ENCODE data around the gene ANKFN1. TPM values are rescaled to one million over a fixed set of nuclear protein-coding genes. Genes with fewer than 3 reads are reported as not detected.

The ANKFN1 gene
- total RNA-seq, 1 experiment from 2014 or later = 0.49 TPM

GRCh38 chr17:56297184-56297583 is 143.9 kb downstream of the ANKFN1 start:
- Mint-ChIP-seq H3K4me3 (ENCODE audit: unreplicated experiment) (no peak overlapping the region), H3K27me3 (ENCODE audit: insufficient read depth, unreplicated experiment) (no peaks in the 10 kb centered on the region), H3K4me1 (ENCODE audit: insufficient read depth, unreplicated experiment) (peaks cover 8% of the 10 kb centered on the region), H3K36me3 (ENCODE audit: insufficient read depth, unreplicated experiment) (no peaks in the 10 kb centered on the region), H3K27ac (ENCODE audit: low read depth, unreplicated experiment) (no peak overlapping the region), H3K9me3 (ENCODE audit: unreplicated experiment) (no peaks in the 10 kb centered on the region)
- ChIA-PET POLR2A (no interaction called here), CTCF (interaction anchor here (0.9 kb wide), 1 partner anchor 20 kb away, joined by 3 read pairs; no protein-coding TSS in a partner anchor)
- intact Hi-C loops (cut with micrococcal nuclease) = no loop called here
- TF ChIP-seq CTCF (IDR thresholded peaks at IDR 0.05; ENCODE audit: unreplicated experiment) = no peak
- BruUV-seq (replicated peaks) = no TSS peak
- DNase-seq (ENCODE audit: unreplicated experiment) = no peak

GRCh38 chr17:56298846-56299245 is 145.6 kb downstream of the ANKFN1 start:
- H3K27ac Mint-ChIP-seq (ENCODE audit: low read depth, unreplicated experiment) = no peak overlapping the region
- no peaks in the 10 kb centered on the region for H3K36me3 Mint-ChIP-seq (ENCODE audit: insufficient read depth, unreplicated experiment)
- no peak for TF ChIP-seq CTCF (IDR thresholded peaks at IDR 0.05; ENCODE audit: unreplicated experiment)
- no peaks in the 10 kb centered on the region for H3K27me3 Mint-ChIP-seq (ENCODE audit: insufficient read depth, unreplicated experiment)
- H3K4me1 Mint-ChIP-seq (ENCODE audit: insufficient read depth, unreplicated experiment) = no peaks in the 10 kb centered on the region
- no TSS peak for BruUV-seq (replicated peaks)
- no peak overlapping the region for H3K4me3 Mint-ChIP-seq (ENCODE audit: unreplicated experiment)
- no peaks in the 10 kb centered on the region for H3K9me3 Mint-ChIP-seq (ENCODE audit: unreplicated experiment)
- ChIA-PET CTCF (no interaction called here), POLR2A (no interaction called here)
- intact Hi-C loops (cut with micrococcal nuclease) = no loop called here
- DNase-seq (ENCODE audit: unreplicated experiment) = no peak

- no TSS peak for BruUV-seq (replicated peaks)
- Mint-ChIP-seq H3K27me3 (ENCODE audit: insufficient read depth, unreplicated experiment) (no peaks in the 10 kb centered on the region), H3K27ac (ENCODE audit: low read depth, unreplicated experiment) (no peak overlapping the region), H3K9me3 (ENCODE audit: unreplicated experiment) (no peaks in the 10 kb centered on the region), H3K4me3 (ENCODE audit: unreplicated experiment) (no peak overlapping the region), H3K36me3 (ENCODE audit: insufficient read depth, unreplicated experiment) (no peaks in the 10 kb centered on the region), H3K4me1 (ENCODE audit: insufficient read depth, unreplicated experiment) (no peaks in the 10 kb centered on the region)
- no peak for TF ChIP-seq CTCF (IDR thresholded peaks at IDR 0.05; ENCODE audit: unreplicated experiment)
- no peak for DNase-seq (ENCODE audit: unreplicated experiment)
- CTCF ChIA-PET = no interaction called here
- POLR2A ChIA-PET = no interaction called here
- intact Hi-C loops (cut with micrococcal nuclease) = no loop called here
Observed at GRCh38 chr17:56300144-56300543, 146.9 kb downstream of the ANKFN1 start.

- intact Hi-C loops (cut with micrococcal nuclease) = no loop called here
- POLR2A ChIA-PET = no interaction called here
- Mint-ChIP-seq H3K27ac (ENCODE audit: low read depth, unreplicated experiment) (no peak overlapping the region), H3K4me1 (ENCODE audit: insufficient read depth, unreplicated experiment) (no peaks in the 10 kb centered on the region), H3K27me3 (ENCODE audit: insufficient read depth, unreplicated experiment) (no peaks in the 10 kb centered on the region), H3K9me3 (ENCODE audit: unreplicated experiment) (no peaks in the 10 kb centered on the region), H3K4me3 (ENCODE audit: unreplicated experiment) (no peak overlapping the region), H3K36me3 (ENCODE audit: insufficient read depth, unreplicated experiment) (no peaks in the 10 kb centered on the region)
- CTCF ChIA-PET = no interaction called here
- no peak for TF ChIP-seq CTCF (IDR thresholded peaks at IDR 0.05; ENCODE audit: unreplicated experiment)
- peak; percentile 17 for DNase-seq (ENCODE audit: unreplicated experiment)
- BruUV-seq (replicated peaks) = no TSS peak
Observed at GRCh38 chr17:56305007-56305406, 151.7 kb downstream of the ANKFN1 start.

All from MCF 10A (cell line).